Measurements from ENCODE around the gene ENOSF1. TPM values are rescaled to one million over a fixed set of nuclear protein-coding genes. Genes with fewer than 3 reads are reported as not detected.

Gene ENOSF1
- total RNA-seq, 2 experiments from 2014 or later = 113 to 114 TPM

- Mint-ChIP-seq H3K9me3 (no peaks in the 10 kb centered on the region), H3K4me1 (ENCODE audit: low read depth) (peaks cover 2% of the 10 kb centered on the region), H3K27ac (no peak overlapping the region), H3K27me3 (no peaks in the 10 kb centered on the region), H3K4me3 (no peak overlapping the region), H3K36me3 (ENCODE audit: low read depth) (peaks cover 50% of the 10 kb centered on the region)
- DNase-seq (no peak), ATAC-seq (no peak)
- POLR2A ChIA-PET = interaction anchor here (1.6 kb wide), 1 partner anchor 10 kb away, joined by 4 read pairs; no protein-coding TSS in a partner anchor
- CTCF ChIA-PET = interaction anchor here (1.4 kb wide), 1 partner anchor 73 kb away, joined by 3 read pairs; no protein-coding TSS in a partner anchor
- intact Hi-C loops (cut with micrococcal nuclease) = no loop called here
- TF ChIP-seq CTCF (IDR thresholded peaks at IDR 0.05) = no peak
These were observed 15.4 kb downstream of the ENOSF1 start for GRCh38 chr18:697012-697411.

- CTCF ChIA-PET = no interaction called here
- DNase-seq (no peak), ATAC-seq (no peak)
- Mint-ChIP-seq H3K27ac (peak overlapping the region; percentile 30), H3K4me3 (no peak overlapping the region), H3K27me3 (no peaks in the 10 kb centered on the region), H3K9me3 (no peaks in the 10 kb centered on the region), H3K4me1 (ENCODE audit: low read depth) (no peaks in the 10 kb centered on the region), H3K36me3 (ENCODE audit: low read depth) (peaks cover 54% of the 10 kb centered on the region)
- POLR2A ChIA-PET = no interaction called here
- TF ChIP-seq CTCF (IDR thresholded peaks at IDR 0.05) = no peak
- intact Hi-C loops (cut with micrococcal nuclease) = no loop called here
These were observed 18.8 kb downstream of the ENOSF1 start for GRCh38 chr18:693466-694187.

- no peak for ATAC-seq
- no peaks in the 10 kb centered on the region for H3K4me1 Mint-ChIP-seq (ENCODE audit: low read depth)
- H3K4me3 Mint-ChIP-seq = no peak overlapping the region
- no peaks in the 10 kb centered on the region for H3K9me3 Mint-ChIP-seq
- TF ChIP-seq CTCF (IDR thresholded peaks at IDR 0.05) = no peak
- DNase-seq = no peak
- POLR2A ChIA-PET = interaction anchor here (0.7 to 1.4 kb wide), 2 partner anchors 20 to 22 kb away, joined by 3 to 4 read pairs; no protein-coding TSS in a partner anchor
- CTCF ChIA-PET = no interaction called here
- no peaks in the 10 kb centered on the region for H3K27me3 Mint-ChIP-seq
- intact Hi-C loops (cut with micrococcal nuclease) = no loop called here
- peaks cover 57% of the 10 kb centered on the region for H3K36me3 Mint-ChIP-seq (ENCODE audit: low read depth)
- no peak overlapping the region for H3K27ac Mint-ChIP-seq
These were observed 19.6 kb downstream of the ENOSF1 start for GRCh38 chr18:692824-693223.

GRCh38 chr18:688323-688722 lies 24.1 kb downstream of the ENOSF1 start:
- ATAC-seq = no peak
- no peak for DNase-seq
- no peak for TF ChIP-seq CTCF (IDR thresholded peaks at IDR 0.05)
- Mint-ChIP-seq H3K4me1 (ENCODE audit: low read depth) (peaks cover 3% of the 10 kb centered on the region), H3K9me3 (no peaks in the 10 kb centered on the region), H3K27me3 (no peaks in the 10 kb centered on the region), H3K4me3 (no peak overlapping the region), H3K27ac (no peak overlapping the region), H3K36me3 (ENCODE audit: low read depth) (peaks cover 62% of the 10 kb centered on the region)
- CTCF ChIA-PET = no interaction called here
- POLR2A ChIA-PET = no interaction called here
- intact Hi-C loops (cut with micrococcal nuclease) = no loop called here

- ChIA-PET CTCF (interaction anchor here (0.8 to 1.2 kb wide), 2 partner anchors 63 to 153 kb away, joined by 4 read pairs; no protein-coding TSS in a partner anchor), POLR2A (interaction anchor here (0.9 to 3.3 kb wide), 7 partner anchors 10 to 29 kb away, joined by 3 to 12 read pairs (median 4); partner anchors contain the start of gene TYMS)
- Mint-ChIP-seq H3K27ac (no peak overlapping the region), H3K4me3 (no peak overlapping the region), H3K4me1 (ENCODE audit: low read depth) (peaks cover 18% of the 10 kb centered on the region), H3K27me3 (no peaks in the 10 kb centered on the region), H3K36me3 (ENCODE audit: low read depth) (peaks cover 65% of the 10 kb centered on the region), H3K9me3 (no peaks in the 10 kb centered on the region)
- no peak for TF ChIP-seq CTCF (IDR thresholded peaks at IDR 0.05)
- intact Hi-C loops (cut with micrococcal nuclease) = no loop called here
- ATAC-seq (no peak), DNase-seq (no peak)
These were observed 25.9 kb downstream of the ENOSF1 start for GRCh38 chr18:686339-687111.
